Peyer's patch (tissue), 4 donors: ENCODE data around the gene NOS3. TPM values are rescaled to one million over a fixed set of nuclear protein-coding genes. Genes with fewer than 3 reads are reported as not detected.

ENCODE experiments used
- DNase-seq, 3 donors: peaks; one replicate each; pipeline ENCODE4 v3.0.0-alpha.2; 2017 to 2019
- H3K27ac ChIP-seq, 4 donors: fragments of 200-600 bp; sonication (generic); one replicate each; pipeline ENCODE4 v1.5.1; 2016 to 2019
- H3K27me3 ChIP-seq, 2 donors: fragments of 200-600 bp; sonication (generic); one replicate each; pipeline ENCODE4 v1.5.1; 2019
- H3K36me3 ChIP-seq, 3 donors: fragments of 200-600 bp; sonication (generic); one replicate each; pipeline ENCODE4 v1.5.1; 2016 to 2019
- H3K4me1 ChIP-seq, 4 donors: fragments of 200-600 bp; sonication (generic); one replicate each; pipeline ENCODE4 v1.5.1; 2016 to 2019
- H3K4me3 ChIP-seq, 4 donors: fragments of 200-600 bp; sonication (generic); 1 replicate in 3 of 4; 2 replicates in 1 of 4; pipeline ENCODE4 v1.5.1; 2016 to 2019; ENCODE audit warnings: mild to moderate bottlenecking in 1 of 4
- H3K9me3 ChIP-seq, 4 donors: fragments of 200-600 bp; sonication (generic); one replicate each; pipeline ENCODE4 v1.5.1; 2016 to 2019; ENCODE audit warnings: mild to moderate bottlenecking in 1 of 4
- CTCF ChIP-seq, 6 experiments: fragments of 450-650 bp in 4 of 6; fragments of 200-600 bp in 2 of 6; sonication (generic) in 1 of 6; IDR thresholded peaks; one replicate each; pipeline ENCODE4 v1.5.1; 2017 to 2019; ENCODE audit warnings: antibody characterized with exemption in 6 of 6, mild to moderate bottlenecking in 3 of 6, moderate library complexity in 1 of 6
- POLR2A ChIP-seq, 2 donors: fragments of 450-650 bp; IDR thresholded peaks; one replicate each; pipeline ENCODE4 v1.5.1; 2017; ENCODE audit warnings: antibody characterized with exemption in 2 of 2, mild to moderate bottlenecking in 2 of 2, moderate library complexity in 2 of 2
- total RNA-seq, 4 donors: library from RNA; depleted of rRNA; stranded (reverse); fragments of >200 nt; gene quantifications; one replicate each; pipeline ENCODE4 v1.1.0, GENCODE V29; 2016

Gene NOS3
- total RNA-seq, 4 donors from 2014 or later = 1.2 to 18.2 (median 5.4) TPM

GRCh38 chr7:150973571-150974451 is 17.0 kb upstream of the NOS3 start:
- Histone ChIP-seq H3K27ac (peak overlapping the region; percentile 74 to 87 (median 80)), H3K4me3 (peak overlapping the region; percentile 60 to 68 (median 62)), H3K9me3 (no peaks in the 10 kb centered on the region), H3K36me3 (no peaks in the 10 kb centered on the region), H3K4me1 (peaks cover 5 to 61% (median 22%) of the 10 kb centered on the region in 4 donors), H3K27me3 (peaks cover 0 to 9% of the 10 kb centered on the region in 2 donors)
- TF ChIP-seq CTCF (IDR thresholded peaks at IDR 0.05) = no peak
- TF ChIP-seq POLR2A (IDR thresholded peaks at IDR 0.05) = no peak
- DNase-seq = peak; percentile 79 to 83 (median 82)

- peaks cover 0 to 9% of the 10 kb centered on the region in 2 donors for H3K27me3 ChIP-seq
- peak overlapping the region; percentile 60 to 68 (median 62) for H3K4me3 ChIP-seq
- no peaks in the 10 kb centered on the region for H3K9me3 ChIP-seq
- peak in 4 of 6 experiments; percentile 28 to 41 (median 32) for TF ChIP-seq CTCF (IDR thresholded peaks at IDR 0.05)
- TF ChIP-seq POLR2A (IDR thresholded peaks at IDR 0.05) = peak; percentile 18 to 19
- peak overlapping the region; percentile 74 to 87 (median 80) for H3K27ac ChIP-seq
- peak; percentile 81 to 90 (median 85) for DNase-seq
- H3K4me1 ChIP-seq = peaks cover 5 to 67% (median 27%) of the 10 kb centered on the region in 4 donors
- no peaks in the 10 kb centered on the region for H3K36me3 ChIP-seq
Observed at GRCh38 chr7:150974468-150975391, 16.1 kb upstream of the NOS3 start.

GRCh38 chr7:150975536-150976319 is 15.1 kb upstream of the NOS3 start:
- DNase-seq = no peak
- H3K4me1 ChIP-seq = peaks cover 5 to 63% (median 27%) of the 10 kb centered on the region in 4 donors
- H3K4me3 ChIP-seq = peak overlapping the region in 3 of 4 donors; percentile 62 to 68 (median 62)
- peaks cover 0 to 9% of the 10 kb centered on the region in 2 donors for H3K27me3 ChIP-seq
- no peaks in the 10 kb centered on the region for H3K9me3 ChIP-seq
- TF ChIP-seq POLR2A (IDR thresholded peaks at IDR 0.05) = no peak
- no peak for TF ChIP-seq CTCF (IDR thresholded peaks at IDR 0.05)
- H3K27ac ChIP-seq = peak overlapping the region in 3 of 4 donors; percentile 75 to 87 (median 84)
- no peaks in the 10 kb centered on the region for H3K36me3 ChIP-seq

- H3K4me1 ChIP-seq = peaks cover 5 to 53% (median 27%) of the 10 kb centered on the region in 4 donors
- H3K4me3 ChIP-seq = peak overlapping the region in 1 of 4 donors; percentile 39
- H3K36me3 ChIP-seq = no peaks in the 10 kb centered on the region
- peak overlapping the region in 2 of 4 donors; percentile 31 to 75 for H3K27ac ChIP-seq
- no peak for DNase-seq
- TF ChIP-seq POLR2A (IDR thresholded peaks at IDR 0.05) (no peak), CTCF (IDR thresholded peaks at IDR 0.05) (no peak)
- no peaks in the 10 kb centered on the region for H3K9me3 ChIP-seq
- H3K27me3 ChIP-seq = peaks cover 0 to 9% of the 10 kb centered on the region in 2 donors
Observed at GRCh38 chr7:150976529-150977381, 14.1 kb upstream of the NOS3 start.
